GM20431 (cell line): ENCODE results near the gene DENND5B.
"Not testable (repeated sequence)": the region's sequence is repeated elsewhere in the genome, so short reads cannot be mapped to it uniquely, and the experiment has no call there.

ENCODE experiments used
- in situ Hi-C: fragments of 300-500 bp; cut with MseI, MboI; formaldehyde crosslinking; loops from one replicate; pipeline ENCODE4 v1.15.0; 2020; ENCODE audit warnings: low sequenced_read_pairs; ENCODE audit not compliant: unreplicated experiment

DENND5B gene

GRCh38 chr12:31478898-31479297 is 112.0 kb downstream of the DENND5B start:
- in situ Hi-C loops, result no loop called here

DNA sequence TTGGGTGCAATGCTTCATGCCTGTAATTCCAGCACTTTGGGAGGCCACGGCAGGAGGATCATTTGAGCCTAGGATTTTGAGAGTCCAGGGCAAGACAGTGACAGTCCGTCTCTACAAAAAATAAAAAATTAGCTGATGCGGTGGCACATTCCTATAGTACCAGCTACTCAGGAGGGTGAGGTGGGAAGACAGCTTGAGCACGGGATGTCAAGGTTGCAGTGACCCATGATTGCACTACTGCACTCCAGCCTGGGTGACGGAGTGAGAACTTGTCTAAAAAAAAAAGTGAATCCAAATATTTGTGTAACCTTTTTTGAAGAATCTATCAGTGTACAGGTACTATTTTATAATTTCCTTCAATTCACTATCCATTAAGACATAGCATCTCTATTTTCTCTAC is 112.5 kb downstream of the DENND5B start:
- in situ Hi-C loops, result no loop called here

- in situ Hi-C loops, result no loop called here
Measured at GRCh38 chr12:31477687-31478086, 113.2 kb downstream of the DENND5B start.

DNA sequence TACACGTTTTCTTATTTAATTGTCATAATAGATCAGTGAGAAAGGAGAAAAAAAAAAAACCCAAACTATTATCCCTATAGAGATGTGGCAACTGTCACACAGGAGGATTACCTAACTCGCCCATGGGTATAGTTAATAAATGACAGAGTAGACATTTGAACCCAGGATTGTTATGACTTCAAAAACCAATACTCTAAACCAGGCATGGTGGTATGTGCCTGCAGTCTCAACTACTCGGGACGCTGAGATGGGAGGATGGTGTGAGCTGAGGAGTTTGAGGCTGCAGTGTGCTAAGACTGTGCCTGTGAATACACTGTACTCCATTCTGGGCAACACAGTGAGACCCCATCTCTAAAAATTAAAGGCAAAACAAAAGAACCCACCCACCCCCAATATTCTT is 114.5 kb downstream of the DENND5B start:
- in situ Hi-C loops, result no loop called here

- in situ Hi-C loops, result not testable (repeated sequence)
Measured at GRCh38 chr12:31475610-31476009, 115.3 kb downstream of the DENND5B start.

GRCh38 chr12:31474751-31475150 is 116.2 kb downstream of the DENND5B start:
- in situ Hi-C loops, result no loop called here

DNA sequence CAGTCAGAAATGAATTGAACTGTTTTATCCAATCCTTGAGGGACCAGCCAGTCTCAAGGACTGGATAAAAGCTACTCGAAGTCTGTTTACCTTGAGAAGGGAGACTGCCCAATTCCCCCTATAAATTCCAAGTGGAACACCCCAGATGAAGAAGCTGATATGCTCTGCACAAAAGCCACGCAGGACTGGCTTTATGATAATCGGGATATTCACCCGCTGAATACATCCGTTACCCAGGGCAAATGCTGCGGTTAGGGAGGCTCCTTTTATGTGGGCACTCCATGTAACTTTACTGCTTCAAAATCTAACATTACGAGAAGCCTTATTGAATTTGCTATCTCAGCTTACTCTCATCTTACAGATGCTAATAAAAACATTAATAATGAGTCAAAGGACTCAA is 119.1 kb downstream of the DENND5B start:
- in situ Hi-C loops, result no loop called here

DNA sequence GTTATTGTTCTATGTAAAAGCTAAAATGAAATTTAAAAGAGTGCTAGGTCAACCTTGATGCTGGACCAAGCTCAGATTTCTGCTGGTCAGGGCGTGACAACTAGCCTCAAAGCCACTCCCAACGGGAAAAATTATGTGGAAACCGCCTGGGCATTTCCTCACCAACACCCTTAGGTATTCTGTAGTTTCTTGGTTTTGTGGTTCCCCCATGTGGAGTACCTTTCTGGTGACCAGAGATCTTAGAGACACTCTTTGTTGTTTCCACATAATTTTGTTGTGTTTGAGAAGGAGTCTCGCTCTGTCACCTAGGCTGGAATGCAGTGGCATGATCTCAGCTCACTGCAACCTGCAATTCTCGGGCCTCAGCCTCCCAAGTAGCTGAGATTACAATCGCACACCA is 119.9 kb downstream of the DENND5B start:
- in situ Hi-C loops, result no loop called here

- in situ Hi-C loops, result no loop called here
Measured at GRCh38 chr12:31470459-31470858, 120.5 kb downstream of the DENND5B start.

DNA sequence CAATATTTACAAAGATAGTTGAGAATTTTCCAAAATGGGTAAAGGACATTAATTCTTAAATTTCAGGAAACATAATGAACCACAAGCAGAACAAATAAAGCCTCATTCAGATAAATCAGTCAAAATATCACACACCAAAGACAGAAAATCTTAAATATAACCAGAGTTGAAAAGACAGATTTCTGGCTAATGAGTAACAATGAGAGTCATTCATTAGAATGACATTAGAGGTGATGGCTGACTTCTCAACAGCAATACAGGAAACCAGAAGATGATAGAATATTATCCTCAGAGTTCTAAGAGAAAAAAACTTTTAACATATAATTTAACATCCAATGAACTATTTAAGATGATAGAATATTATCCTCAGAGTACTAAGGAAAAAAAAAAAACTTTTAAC is 124.2 kb downstream of the DENND5B start:
- in situ Hi-C loops, result no loop called here

GRCh38 chr12:31465002-31465401 is 125.9 kb downstream of the DENND5B start:
- in situ Hi-C loops, result no loop called here

DNA sequence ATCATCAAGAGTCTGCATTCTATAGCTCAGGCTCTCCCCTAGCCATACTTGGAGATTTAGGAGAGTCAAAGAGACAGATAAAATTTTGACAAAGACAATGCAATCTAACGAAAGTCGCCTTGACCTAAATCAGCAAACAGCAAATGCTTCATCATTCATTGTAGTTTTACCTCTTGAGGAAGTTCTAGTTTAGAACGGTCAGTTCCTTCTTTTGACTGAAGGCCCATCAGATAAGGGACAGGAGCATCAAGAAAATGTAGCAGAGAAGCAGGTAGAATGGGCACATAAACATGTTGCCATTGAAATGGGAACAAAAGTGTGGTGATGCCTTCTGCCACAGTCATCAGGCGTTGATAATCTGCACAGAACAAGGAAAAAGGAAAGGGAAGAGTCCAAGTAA is 130.9 kb downstream of the DENND5B start:
- in situ Hi-C loops, result no loop called here

DNA sequence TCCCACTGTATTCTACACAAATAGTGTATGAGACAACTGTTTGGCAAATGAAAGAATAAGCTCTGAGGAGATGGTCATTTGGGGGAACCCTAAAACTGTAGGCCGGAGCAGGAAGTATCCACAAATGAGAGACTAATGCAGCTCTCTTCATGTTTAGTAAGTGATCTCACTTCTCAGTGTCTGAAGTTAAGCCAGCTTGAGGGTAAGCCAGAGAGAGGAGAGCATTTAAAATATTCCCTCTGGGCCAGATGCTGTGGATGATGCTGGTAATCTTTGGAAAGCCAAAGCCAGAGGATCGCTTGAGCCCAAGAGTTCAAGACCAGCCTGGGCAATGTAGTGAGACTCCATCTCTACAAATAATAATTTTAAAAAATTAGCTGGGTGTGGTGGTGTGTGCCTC is 134.4 kb downstream of the DENND5B start:
- in situ Hi-C loops, result no loop called here

GRCh38 chr12:31444736-31445135 is 146.2 kb downstream of the DENND5B start:
- in situ Hi-C loops, result no loop called here

GRCh38 chr12:31440586-31440985 is 150.3 kb downstream of the DENND5B start:
- in situ Hi-C loops, result no loop called here

DNA sequence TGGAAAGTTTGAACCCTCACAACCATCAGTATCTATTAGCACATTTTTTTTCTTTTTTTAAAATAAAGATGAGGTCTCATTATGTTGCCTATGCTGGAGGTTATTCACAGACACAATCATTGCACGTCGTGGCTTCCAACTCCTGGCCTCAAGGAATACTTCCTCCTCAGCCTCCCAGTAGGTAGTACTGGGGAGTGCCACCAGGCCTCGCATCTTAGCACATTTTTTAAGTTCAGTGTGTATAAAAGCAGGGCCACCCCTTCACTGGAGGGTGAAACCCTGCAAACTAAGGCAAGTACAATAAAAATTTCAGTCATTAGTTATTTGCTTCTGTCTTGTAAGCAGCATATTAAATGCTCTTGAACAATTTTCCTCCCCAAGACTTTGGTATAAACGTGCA is 150.8 kb downstream of the DENND5B start:
- in situ Hi-C loops, result no loop called here

DNA sequence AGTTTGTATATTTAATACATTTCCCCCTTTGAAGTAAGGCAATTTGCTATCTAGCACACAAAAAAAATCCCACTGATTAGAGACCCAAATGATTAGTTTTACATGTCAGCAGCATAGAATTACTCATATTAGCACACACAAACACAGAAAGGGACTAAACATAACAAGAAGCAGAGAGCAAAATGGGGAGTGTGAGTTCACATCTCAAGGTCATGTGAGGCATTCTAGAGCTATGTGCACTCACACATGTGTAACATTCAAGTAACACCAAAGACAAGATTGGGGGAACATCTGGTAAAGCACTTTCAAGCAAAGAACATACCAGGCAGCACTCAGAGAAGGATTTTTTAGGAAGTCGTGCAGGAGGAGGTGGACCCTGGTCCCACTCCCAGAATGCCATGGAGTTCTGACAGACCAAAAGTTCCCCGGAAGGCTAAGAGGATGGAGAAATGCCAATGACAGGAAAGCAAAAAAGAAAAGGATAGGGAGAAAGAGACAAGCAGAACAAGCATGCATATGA is 159.2 kb downstream of the DENND5B start:
- in situ Hi-C loops, result no loop called here

DNA sequence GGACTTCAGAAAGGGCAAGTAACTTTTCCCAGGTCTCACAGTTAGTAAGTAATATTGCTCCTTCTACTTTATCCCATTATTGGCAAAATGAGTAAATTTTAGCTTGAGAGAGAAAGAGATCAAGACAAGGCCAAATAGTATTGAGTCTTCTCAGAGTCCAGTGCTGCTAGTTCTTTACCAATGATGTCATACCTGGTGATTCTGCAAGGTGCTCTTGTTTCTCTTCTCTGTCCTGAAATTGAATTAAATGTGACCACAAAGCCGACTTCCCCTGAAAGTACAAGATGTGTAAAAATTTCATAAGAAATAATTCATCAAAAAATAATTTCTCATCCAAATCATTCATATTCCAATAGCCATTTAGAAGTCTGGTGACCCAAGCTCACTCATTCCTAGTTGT is 167.5 kb downstream of the DENND5B start:
- in situ Hi-C loops, result no loop called here

- in situ Hi-C loops, result no loop called here
Measured at GRCh38 chr12:31412292-31412801, 178.6 kb downstream of the DENND5B start.

- in situ Hi-C loops, result loop anchor here (10.0 kb wide), 1 partner anchor 236 kb away; no protein-coding TSS in a partner anchor
Measured at GRCh38 chr12:31408763-31409162, 182.2 kb downstream of the DENND5B start.

DNA sequence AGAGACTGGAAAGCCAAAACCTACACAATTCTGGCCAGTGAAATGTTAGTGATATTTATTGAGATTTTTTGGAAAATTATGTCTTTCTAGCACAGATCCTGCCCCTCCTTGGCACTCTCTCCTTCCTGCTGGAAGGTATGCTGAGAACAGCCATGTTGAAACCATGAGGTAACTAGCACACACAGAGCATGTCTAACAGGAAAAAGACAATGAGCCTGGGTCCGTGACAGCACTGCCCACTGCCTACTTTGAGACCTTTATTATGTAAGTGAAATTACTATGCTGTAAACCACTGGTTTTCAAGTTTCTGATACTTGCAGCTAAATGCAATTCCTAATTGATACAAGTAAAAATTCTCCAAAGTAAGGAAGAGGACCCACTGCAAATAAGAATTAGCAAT is 183.4 kb downstream of the DENND5B start:
- in situ Hi-C loops, result loop anchor here (10.0 kb wide), 1 partner anchor 237 kb away; no protein-coding TSS in a partner anchor

GRCh38 chr12:31406345-31406744 is 184.6 kb downstream of the DENND5B start:
- in situ Hi-C loops, result loop anchor here (10.0 kb wide), 1 partner anchor 238 kb away; no protein-coding TSS in a partner anchor
